ENCODE data around the gene HELZ.
"Not testable (repeated sequence)": the region's sequence is repeated elsewhere in the genome, so short reads cannot be mapped to it uniquely, and the experiment has no call there.

Gene HELZ

GRCh38 chr17:67281053-67281452 lies 36.1 kb upstream of the HELZ start:
- Histone ChIP-seq H3K27ac (ENCODE audit: low read length) (no peak overlapping the region), H3K9me3 (ENCODE audit: control insufficient read depth in 1 of 2, low read length in 2 of 2) (no peaks in the 10 kb centered on the region), H3K27me3 (ENCODE audit: low read depth, low read length) (no peaks in the 10 kb centered on the region), H3K36me3 (ENCODE audit: control insufficient read depth in 1 of 2, insufficient read depth in 2 of 2, low read length in 2 of 2) (no peaks in the 10 kb centered on the region), H3K4me1 (ENCODE audit: control insufficient read depth in 1 of 2, insufficient read depth in 2 of 2, low read length in 2 of 2) (no peaks in the 10 kb centered on the region), H3K4me3 (ENCODE audit: low read depth in 1 of 2, low read length in 2 of 2) (no peak overlapping the region)

- Histone ChIP-seq H3K4me1 (ENCODE audit: control insufficient read depth in 1 of 2, insufficient read depth in 2 of 2, low read length in 2 of 2) (no peaks in the 10 kb centered on the region), H3K9me3 (ENCODE audit: control insufficient read depth in 1 of 2, low read length in 2 of 2) (no peaks in the 10 kb centered on the region), H3K27me3 (ENCODE audit: low read depth, low read length) (no peaks in the 10 kb centered on the region), H3K27ac (ENCODE audit: low read length) (no peak overlapping the region), H3K36me3 (ENCODE audit: control insufficient read depth in 1 of 2, insufficient read depth in 2 of 2, low read length in 2 of 2) (no peaks in the 10 kb centered on the region), H3K4me3 (ENCODE audit: low read depth in 1 of 2, low read length in 2 of 2) (no peak overlapping the region)
Measured at GRCh38 chr17:67280279-67280678, 35.3 kb upstream of the HELZ start.

GRCh38 chr17:67279115-67279514 lies 34.1 kb upstream of the HELZ start:
- no peak overlapping the region for H3K27ac ChIP-seq (ENCODE audit: low read length)
- no peaks in the 10 kb centered on the region for H3K36me3 ChIP-seq (ENCODE audit: control insufficient read depth in 1 of 2, insufficient read depth in 2 of 2, low read length in 2 of 2)
- H3K9me3 ChIP-seq (ENCODE audit: control insufficient read depth in 1 of 2, low read length in 2 of 2) = no peaks in the 10 kb centered on the region
- H3K4me3 ChIP-seq (ENCODE audit: low read depth in 1 of 2, low read length in 2 of 2) = no peak overlapping the region
- H3K27me3 ChIP-seq (ENCODE audit: low read depth, low read length) = no peaks in the 10 kb centered on the region
- no peaks in the 10 kb centered on the region for H3K4me1 ChIP-seq (ENCODE audit: control insufficient read depth in 1 of 2, insufficient read depth in 2 of 2, low read length in 2 of 2)

- no peak overlapping the region for H3K4me3 ChIP-seq (ENCODE audit: low read depth in 1 of 2, low read length in 2 of 2)
- no peaks in the 10 kb centered on the region for H3K9me3 ChIP-seq (ENCODE audit: control insufficient read depth in 1 of 2, low read length in 2 of 2)
- no peaks in the 10 kb centered on the region for H3K36me3 ChIP-seq (ENCODE audit: control insufficient read depth in 1 of 2, insufficient read depth in 2 of 2, low read length in 2 of 2)
- H3K27ac ChIP-seq (ENCODE audit: low read length) = no peak overlapping the region
- H3K27me3 ChIP-seq (ENCODE audit: low read depth, low read length) = no peaks in the 10 kb centered on the region
- no peaks in the 10 kb centered on the region for H3K4me1 ChIP-seq (ENCODE audit: control insufficient read depth in 1 of 2, insufficient read depth in 2 of 2, low read length in 2 of 2)
Measured at GRCh38 chr17:67278363-67278762, 33.4 kb upstream of the HELZ start.

- H3K36me3 ChIP-seq (ENCODE audit: control insufficient read depth in 1 of 2, insufficient read depth in 2 of 2, low read length in 2 of 2) = no peaks in the 10 kb centered on the region
- H3K27me3 ChIP-seq (ENCODE audit: low read depth, low read length) = no peaks in the 10 kb centered on the region
- no peaks in the 10 kb centered on the region for H3K9me3 ChIP-seq (ENCODE audit: control insufficient read depth in 1 of 2, low read length in 2 of 2)
- no peak overlapping the region for H3K4me3 ChIP-seq (ENCODE audit: low read depth in 1 of 2, low read length in 2 of 2)
- no peaks in the 10 kb centered on the region for H3K4me1 ChIP-seq (ENCODE audit: control insufficient read depth in 1 of 2, insufficient read depth in 2 of 2, low read length in 2 of 2)
- no peak overlapping the region for H3K27ac ChIP-seq (ENCODE audit: low read length)
Measured at GRCh38 chr17:67276075-67276474, 31.1 kb upstream of the HELZ start.

- no peak overlapping the region for H3K27ac ChIP-seq (ENCODE audit: low read length)
- H3K27me3 ChIP-seq (ENCODE audit: low read depth, low read length) = no peaks in the 10 kb centered on the region
- no peaks in the 10 kb centered on the region for H3K36me3 ChIP-seq (ENCODE audit: control insufficient read depth in 1 of 2, insufficient read depth in 2 of 2, low read length in 2 of 2)
- H3K4me1 ChIP-seq (ENCODE audit: control insufficient read depth in 1 of 2, insufficient read depth in 2 of 2, low read length in 2 of 2) = no peaks in the 10 kb centered on the region
- no peaks in the 10 kb centered on the region for H3K9me3 ChIP-seq (ENCODE audit: control insufficient read depth in 1 of 2, low read length in 2 of 2)
- H3K4me3 ChIP-seq (ENCODE audit: low read depth in 1 of 2, low read length in 2 of 2) = no peak overlapping the region
Measured at GRCh38 chr17:67274466-67274865, 29.5 kb upstream of the HELZ start.

GRCh38 chr17:67273900-67274299 lies 28.9 kb upstream of the HELZ start:
- Histone ChIP-seq H3K4me1 (ENCODE audit: control insufficient read depth in 1 of 2, insufficient read depth in 2 of 2, low read length in 2 of 2) (no peaks in the 10 kb centered on the region), H3K4me3 (ENCODE audit: low read depth in 1 of 2, low read length in 2 of 2) (no peak overlapping the region), H3K27ac (ENCODE audit: low read length) (no peak overlapping the region), H3K27me3 (ENCODE audit: low read depth, low read length) (no peaks in the 10 kb centered on the region), H3K36me3 (ENCODE audit: control insufficient read depth in 1 of 2, insufficient read depth in 2 of 2, low read length in 2 of 2) (no peaks in the 10 kb centered on the region), H3K9me3 (ENCODE audit: control insufficient read depth in 1 of 2, low read length in 2 of 2) (no peaks in the 10 kb centered on the region)

GRCh38 chr17:67272312-67273047 lies 27.5 kb upstream of the HELZ start:
- no peaks in the 10 kb centered on the region for H3K4me1 ChIP-seq (ENCODE audit: control insufficient read depth in 1 of 2, insufficient read depth in 2 of 2, low read length in 2 of 2)
- no peak overlapping the region for H3K4me3 ChIP-seq (ENCODE audit: low read depth in 1 of 2, low read length in 2 of 2)
- H3K9me3 ChIP-seq (ENCODE audit: control insufficient read depth in 1 of 2, low read length in 2 of 2) = no peaks in the 10 kb centered on the region
- no peak overlapping the region for H3K27ac ChIP-seq (ENCODE audit: low read length)
- H3K27me3 ChIP-seq (ENCODE audit: low read depth, low read length) = no peaks in the 10 kb centered on the region
- no peaks in the 10 kb centered on the region for H3K36me3 ChIP-seq (ENCODE audit: control insufficient read depth in 1 of 2, insufficient read depth in 2 of 2, low read length in 2 of 2)

GRCh38 chr17:67271187-67271586 lies 26.2 kb upstream of the HELZ start:
- H3K27ac ChIP-seq (ENCODE audit: low read length); H3K36me3 ChIP-seq (ENCODE audit: control insufficient read depth in 1 of 2, insufficient read depth in 2 of 2, low read length in 2 of 2); H3K27me3 ChIP-seq (ENCODE audit: low read depth, low read length); H3K4me1 ChIP-seq (ENCODE audit: control insufficient read depth in 1 of 2, insufficient read depth in 2 of 2, low read length in 2 of 2); H3K4me3 ChIP-seq (ENCODE audit: low read depth in 1 of 2, low read length in 2 of 2); H3K9me3 ChIP-seq (ENCODE audit: control insufficient read depth in 1 of 2, low read length in 2 of 2): not testable (repeated sequence)

- Histone ChIP-seq H3K4me1 (ENCODE audit: control insufficient read depth in 1 of 2, insufficient read depth in 2 of 2, low read length in 2 of 2) (no peaks in the 10 kb centered on the region), H3K4me3 (ENCODE audit: low read depth in 1 of 2, low read length in 2 of 2) (no peak overlapping the region), H3K27me3 (ENCODE audit: low read depth, low read length) (no peaks in the 10 kb centered on the region), H3K36me3 (ENCODE audit: control insufficient read depth in 1 of 2, insufficient read depth in 2 of 2, low read length in 2 of 2) (no peaks in the 10 kb centered on the region), H3K27ac (ENCODE audit: low read length) (no peak overlapping the region), H3K9me3 (ENCODE audit: control insufficient read depth in 1 of 2, low read length in 2 of 2) (no peaks in the 10 kb centered on the region)
Measured at GRCh38 chr17:67270416-67270815, 25.4 kb upstream of the HELZ start.

GRCh38 chr17:67266496-67266895 lies 21.5 kb upstream of the HELZ start:
- no peaks in the 10 kb centered on the region for H3K4me1 ChIP-seq (ENCODE audit: control insufficient read depth in 1 of 2, insufficient read depth in 2 of 2, low read length in 2 of 2)
- H3K27me3 ChIP-seq (ENCODE audit: low read depth, low read length) = no peaks in the 10 kb centered on the region
- H3K9me3 ChIP-seq (ENCODE audit: control insufficient read depth in 1 of 2, low read length in 2 of 2) = no peaks in the 10 kb centered on the region
- no peaks in the 10 kb centered on the region for H3K36me3 ChIP-seq (ENCODE audit: control insufficient read depth in 1 of 2, insufficient read depth in 2 of 2, low read length in 2 of 2)
- H3K27ac ChIP-seq (ENCODE audit: low read length) = no peak overlapping the region
- no peak overlapping the region for H3K4me3 ChIP-seq (ENCODE audit: low read depth in 1 of 2, low read length in 2 of 2)

- Histone ChIP-seq H3K36me3 (ENCODE audit: control insufficient read depth in 1 of 2, insufficient read depth in 2 of 2, low read length in 2 of 2) (no peaks in the 10 kb centered on the region), H3K4me1 (ENCODE audit: control insufficient read depth in 1 of 2, insufficient read depth in 2 of 2, low read length in 2 of 2) (peaks cover 0 to 4% of the 10 kb centered on the region in 2 donors), H3K9me3 (ENCODE audit: control insufficient read depth in 1 of 2, low read length in 2 of 2) (no peaks in the 10 kb centered on the region), H3K4me3 (ENCODE audit: low read depth in 1 of 2, low read length in 2 of 2) (no peak overlapping the region), H3K27me3 (ENCODE audit: low read depth, low read length) (no peaks in the 10 kb centered on the region), H3K27ac (ENCODE audit: low read length) (no peak overlapping the region)
Measured at GRCh38 chr17:67265436-67266019, 20.5 kb upstream of the HELZ start.
